NCI-H187 (cell line): ENCODE data around the gene WASL.
"Not testable (repeated sequence)": the region's sequence is repeated elsewhere in the genome, so short reads cannot be mapped to it uniquely, and the experiment has no call there.

ENCODE experiments used
- DNase-seq, 2 experiments: peaks; one replicate each; lab custom pipeline; 2025; lab: John Stamatoyannopoulos, UW

The WASL gene

GRCh38 chr7:123769371-123769770 lies 20.6 kb upstream of the WASL start:
- no peak for DNase-seq

GRCh38 chr7:123768493-123768892 lies 19.7 kb upstream of the WASL start:
- DNase-seq, result no peak

GRCh38 chr7:123763191-123763661 lies 14.4 kb upstream of the WASL start:
- no peak for DNase-seq

- DNase-seq, result no peak
Observed at GRCh38 chr7:123761729-123762128, 12.9 kb upstream of the WASL start.

- DNase-seq, result no peak
Observed at GRCh38 chr7:123757095-123757494, 8.3 kb upstream of the WASL start.

GRCh38 chr7:123755338-123755737 lies 6.5 kb upstream of the WASL start:
- DNase-seq, result no peak

- DNase-seq, result no peak
Observed at GRCh38 chr7:123754271-123754871, 5.6 kb upstream of the WASL start.

GRCh38 chr7:123752534-123752933 lies 3.7 kb upstream of the WASL start:
- DNase-seq, result no peak

GRCh38 chr7:123751821-123752220 lies 3.0 kb upstream of the WASL start:
- no peak for DNase-seq

GRCh38 chr7:123750389-123751230 lies 1.8 kb upstream of the WASL start:
- DNase-seq, result no peak

GRCh38 chr7:123749537-123749857 lies 694 bp upstream of the WASL start:
- peak in 1 of 2 experiments; percentile 26 for DNase-seq

- DNase-seq, result no peak
Observed at GRCh38 chr7:123748171-123748733, 551 bp downstream of the WASL start.

- peak; percentile 19 to 36 for DNase-seq
Observed at GRCh38 chr7:123747620-123748141, 1.1 kb downstream of the WASL start.

- no peak for DNase-seq
Observed at GRCh38 chr7:123746931-123747488, 1.8 kb downstream of the WASL start.

GRCh38 chr7:123746055-123746454 lies 2.7 kb downstream of the WASL start:
- DNase-seq, result no peak

GRCh38 chr7:123745437-123745836 lies 3.4 kb downstream of the WASL start:
- no peak for DNase-seq

- no peak for DNase-seq
Observed at GRCh38 chr7:123744416-123744815, 4.4 kb downstream of the WASL start.

GRCh38 chr7:123741940-123742339 lies 6.9 kb downstream of the WASL start:
- no peak for DNase-seq

- DNase-seq, result no peak
Observed at GRCh38 chr7:123738808-123739207, 10.0 kb downstream of the WASL start.

GRCh38 chr7:123738356-123738755 lies 10.4 kb downstream of the WASL start:
- DNase-seq, result no peak

GRCh38 chr7:123737168-123737674 lies 11.6 kb downstream of the WASL start:
- not testable (repeated sequence) for DNase-seq

- no peak for DNase-seq
Observed at GRCh38 chr7:123735539-123735938, 13.3 kb downstream of the WASL start.
